GM23248 (cell line): ENCODE data around the gene XPO1.

Source experiments
- EZH2 ChIP-seq: fragments of 200-600 bp; sonication (generic); IDR thresholded peaks from 2 replicates; pipeline ENCODE4 v1.6.1; 2018; ENCODE audit warnings: antibody characterized with exemption, mild to moderate bottlenecking; ENCODE audit not compliant: insufficient read depth, poor library complexity, severe bottlenecking
- EZH2phosphoT487 ChIP-seq: fragments of 200-600 bp; sonication (generic); IDR thresholded peaks from 2 replicates; pipeline ENCODE4 v1.6.1; 2018; ENCODE audit warnings: antibody characterized with exemption, moderate library complexity, mild to moderate bottlenecking, low read depth; ENCODE audit not compliant: insufficient read depth

DNA sequence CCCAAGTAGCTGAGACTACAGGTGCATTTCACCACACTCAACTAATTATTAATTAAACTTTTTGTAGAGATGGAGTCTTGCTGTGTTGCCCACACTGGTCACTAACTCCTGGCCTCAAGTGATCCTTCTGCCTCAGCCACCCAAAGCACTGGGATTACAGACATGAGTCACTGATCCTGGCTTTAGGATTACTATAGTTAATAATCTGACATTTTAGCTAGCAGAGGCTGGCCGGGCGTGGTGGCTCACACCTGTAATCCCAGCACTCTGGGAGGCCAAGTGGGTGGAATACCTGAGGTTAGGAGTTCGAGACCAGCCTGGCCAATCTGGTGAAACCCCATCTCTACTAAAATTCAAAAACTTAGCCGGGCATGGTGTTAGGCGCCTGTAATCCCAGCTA is 106.8 kb downstream of the XPO1 start:
- TF ChIP-seq EZH2phosphoT487 (no peak), EZH2 (no peak)
